Loucy (cell line): ENCODE measurements around the gene MBLAC1.
A peak's percentile ranks its signal among the peaks of the same experiment; 100 is the strongest.

Source experiments
- H2AFZ ChIP-seq: fragments of 200-600 bp; sonication (generic); 2 replicates; pipeline ENCODE4 v1.6.0; 2016; ENCODE audit warnings: antibody characterized with exemption, mild to moderate bottlenecking, low read length, moderate library complexity
- H3F3A ChIP-seq: fragments of 200-600 bp; 2 replicates; pipeline ENCODE4 v1.6.0; 2016; ENCODE audit warnings: antibody characterized with exemption, low read depth, mild to moderate bottlenecking
- H3K27me3 ChIP-seq: fragments of 200-600 bp; sonication (generic); 2 replicates; pipeline ENCODE4 v1.6.1; 2014; ENCODE audit warnings: low read length, mild to moderate bottlenecking; ENCODE audit not compliant: insufficient read depth, poor library complexity, severe bottlenecking
- H3K36me3 ChIP-seq: fragments of 200-600 bp; sonication (generic); 2 replicates; pipeline ENCODE4 v1.6.1; 2016; ENCODE audit warnings: low read length; ENCODE audit not compliant: insufficient read depth
- H3K4me1 ChIP-seq: fragments of 200-600 bp; sonication (generic); 2 replicates; pipeline ENCODE4 v1.5.1; 2014; ENCODE audit warnings: low read length, mild to moderate bottlenecking; ENCODE audit not compliant: insufficient read depth, poor library complexity, severe bottlenecking
- H3K4me2 ChIP-seq: fragments of 200-600 bp; sonication (generic); 2 replicates; pipeline ENCODE4 v1.6.0; 2014; ENCODE audit warnings: antibody characterized with exemption, low read length, low read depth, mild to moderate bottlenecking; ENCODE audit not compliant: poor library complexity, severe bottlenecking
- H3K4me3 ChIP-seq: fragments of 200-600 bp; sonication (generic); 2 replicates; pipeline ENCODE4 v1.5.1; 2014; ENCODE audit warnings: low read length, mild to moderate bottlenecking, mixed read lengths; ENCODE audit not compliant: poor library complexity, severe bottlenecking
- H3K79me2 ChIP-seq: fragments of 200-600 bp; sonication (generic); 2 replicates; pipeline ENCODE4 v1.6.1; 2014; ENCODE audit warnings: low read length; ENCODE audit not compliant: insufficient read depth
- H3K9ac ChIP-seq: fragments of 200-600 bp; sonication (generic); 2 replicates; pipeline ENCODE4 v1.6.0; 2014; ENCODE audit warnings: mild to moderate bottlenecking, low read depth, low read length, moderate library complexity; ENCODE audit not compliant: poor library complexity, severe bottlenecking
- H3K9me2 ChIP-seq: fragments of 200-600 bp; sonication (generic); replicated peaks from 2 replicates; pipeline ENCODE4 v1.6.1; 2016; ENCODE audit warnings: low read depth, low read length, mixed read lengths
- H3K9me3 ChIP-seq: fragments of 200-600 bp; sonication (generic); 2 replicates; pipeline ENCODE4 v1.6.1; 2014; ENCODE audit warnings: mild to moderate bottlenecking, antibody characterized with exemption, low read length, low read depth; ENCODE audit not compliant: insufficient read depth
- H4K20me1 ChIP-seq: fragments of 200-600 bp; sonication (generic); 2 replicates; pipeline ENCODE4 v1.6.0; 2014; ENCODE audit warnings: antibody characterized with exemption, low read length, mild to moderate bottlenecking; ENCODE audit not compliant: insufficient read depth, poor library complexity, severe bottlenecking
- CTCF ChIP-seq: fragments of 200-600 bp; sonication (generic); conservative IDR thresholded peaks from 2 replicates; pipeline ENCODE4 v1.5.1; 2014; ENCODE audit warnings: mild to moderate bottlenecking, antibody characterized with exemption, low read length
- EZH2phosphoT487 ChIP-seq: fragments of 200-600 bp; IDR thresholded peaks from 2 replicates; pipeline ENCODE4 v1.6.1; 2018; ENCODE audit warnings: antibody characterized with exemption, mild to moderate bottlenecking, moderate library complexity, borderline replicate concordance

The MBLAC1 gene

GRCh38 chr7:100126931-100127865 is at the start of gene MBLAC1:
TSS of gene MBLAC1 (plus strand) at chr7:100126967. CDS start at chr7:100127396, 429 bp downstream.
- Histone ChIP-seq H4K20me1 (no peaks in the 10 kb centered on the region), H3K9me3 (no peaks in the 10 kb centered on the region), H3K79me2 (peaks cover 30% of the 10 kb centered on the region), H3K4me3 (peak within 1 kb of the TSS; percentile 95), H3K27me3 (no peaks in the 10 kb centered on the region), H3K4me2 (peak within 1 kb of the TSS; percentile 98), H3K4me1 (peaks cover 25% of the 10 kb centered on the region), H3K9ac (peak within 1 kb of the TSS; percentile 97), H3K36me3 (no peaks in the 10 kb centered on the region), H2AFZ (peak within 1 kb of the TSS; percentile 84), H3K9me2 (no peaks in the 10 kb centered on the region), H3F3A (no peaks in the 10 kb centered on the region; the same call in 1 of the 2 replicates)
- 0 out of 2 replicates have a peak, but pooled peaks have one; percentile 11 for TF ChIP-seq CTCF
- TF ChIP-seq EZH2phosphoT487 = no peak

- Histone ChIP-seq H4K20me1 (peaks cover 44% of the 10 kb centered on the region), H3K36me3 (peaks cover 58% of the 10 kb centered on the region), H3K4me1 (peaks cover 16% of the 10 kb centered on the region), H3K9me3 (peaks cover 7% of the 10 kb centered on the region; the same call in 1 of the 2 replicates), H3K4me2 (no peak overlapping the region), H3K9ac (no peak overlapping the region), H3K79me2 (peaks cover 53% of the 10 kb centered on the region), H3K9me2 (no peaks in the 10 kb centered on the region), H3K4me3 (no peak overlapping the region), H2AFZ (no peak overlapping the region), H3F3A (no peaks in the 10 kb centered on the region), H3K27me3 (no peaks in the 10 kb centered on the region)
- TF ChIP-seq EZH2phosphoT487 = no peak
- no peak for TF ChIP-seq CTCF
Observed at GRCh38 chr7:100077205-100077604, 49.6 kb upstream of the MBLAC1 start.

GRCh38 chr7:100079024-100079560 is 47.7 kb upstream of the MBLAC1 start:
- no peak overlapping the region for H2AFZ ChIP-seq
- H3K79me2 ChIP-seq = peaks cover 53% of the 10 kb centered on the region
- H3K4me2 ChIP-seq = peak overlapping the region; percentile 82
- H3K4me3 ChIP-seq = peak overlapping the region; percentile 95
- TF ChIP-seq CTCF = no peak
- TF ChIP-seq EZH2phosphoT487 = no peak
- peak overlapping the region; percentile 97 for H3K9ac ChIP-seq
- peaks cover 39% of the 10 kb centered on the region; the same call in 1 of the 2 replicates for H3K36me3 ChIP-seq
- H3F3A ChIP-seq = no peaks in the 10 kb centered on the region
- no peaks in the 10 kb centered on the region for H3K9me2 ChIP-seq
- H3K9me3 ChIP-seq = no peaks in the 10 kb centered on the region
- no peaks in the 10 kb centered on the region for H3K27me3 ChIP-seq
- H3K4me1 ChIP-seq = peaks cover 16% of the 10 kb centered on the region
- peaks cover 44% of the 10 kb centered on the region for H4K20me1 ChIP-seq
